Testis (tissue), 3 donors: ENCODE results near the gene LAX1. TPM values are rescaled to one million over a fixed set of nuclear protein-coding genes. Genes with fewer than 3 reads are reported as not detected.
A peak's percentile ranks its signal among the peaks of the same experiment; 100 is the strongest.

Experiments used
- DNase-seq: peaks from one replicate; pipeline ENCODE4 v3.0.0-alpha.2; 2019
- H3K27ac ChIP-seq, 2 donors: fragments of 200-600 bp; sonication (generic); one replicate each; pipeline ENCODE4 v1.5.1; 2019
- H3K27me3 ChIP-seq: fragments of 200-600 bp; sonication (generic); one replicate; pipeline ENCODE4 v1.5.1; 2019
- H3K36me3 ChIP-seq: fragments of 200-600 bp; sonication (generic); one replicate; pipeline ENCODE4 v1.5.1; 2017; ENCODE audit warnings: low read depth; ENCODE audit errors: missing control alignments
- H3K4me1 ChIP-seq: fragments of 200-600 bp; sonication (generic); one replicate; pipeline ENCODE4 v1.5.1; 2019
- H3K4me3 ChIP-seq, 2 donors: fragments of 200-600 bp; sonication (generic); one replicate each; pipeline ENCODE4 v1.5.1; 2017 to 2019
- H3K9me3 ChIP-seq: fragments of 200-600 bp; sonication (generic); one replicate; pipeline ENCODE4 v1.5.1; 2017
- CTCF ChIP-seq, 3 experiments: fragments of 450-650 bp in 2 of 3; fragments of 200-600 bp in 1 of 3; sonication (generic) in 1 of 3; IDR thresholded peaks; one replicate each; pipeline ENCODE4 v1.5.1; 2016 to 2019; ENCODE audit warnings: antibody characterized with exemption in 3 of 3, mild to moderate bottlenecking in 2 of 3, moderate library complexity in 1 of 3
- POLR2A ChIP-seq: fragments of 450-650 bp; IDR thresholded peaks from one replicate; pipeline ENCODE4 v1.6.1; 2017; ENCODE audit warnings: antibody characterized with exemption, mild to moderate bottlenecking, moderate library complexity
- WGBS, 2 donors: methylation state at CpG; one replicate each; pipeline ENCODE4 v1.1.5; 2018; 5-methylcytosine and 5-hydroxymethylcytosine counted together
- intact Hi-C: fragments of 100-400 bp; cut with DNase I; formaldehyde crosslinking; loops from one replicate; pipeline ENCODE4 v1.15.1; 2023; ENCODE audit warnings: low total_unique reads
- polyA plus RNA-seq: library from polyadenylated mRNA; stranded (reverse); fragments of 350-450 nt; fragmentation: Illumina TruSeq; extraction: RNeasy Lipid Tissue Mini Kit (QIAGEN cat#74804); gene quantifications from one replicate; pipeline ENCODE4 v1.2.3, GENCODE V29; 2014; ENCODE audit warnings: low read depth, low replicate concordance; ENCODE audit not compliant: insufficient read depth
- total RNA-seq, 2 donors: library from RNA; depleted of rRNA; stranded (reverse); fragments of >200 nt; gene quantifications; one replicate each; pipeline ENCODE4 v1.2.3, GENCODE V29; 2016

Gene LAX1
- total and polyA plus RNA-seq, 3 donors from 2014 or later, result 0.26 to 0.37 TPM; not detected in 1

GRCh38 chr1:203768256-203768655, 3.3 kb downstream of the LAX1 start:
- Histone ChIP-seq H3K4me3 (no peak overlapping the region), H3K27me3 (no peaks in the 10 kb centered on the region), H3K4me1 (no peaks in the 10 kb centered on the region), H3K9me3 (no peaks in the 10 kb centered on the region), H3K36me3 (no peaks in the 10 kb centered on the region), H3K27ac (no peak overlapping the region)
- WGBS, 2 donors, result 87% methylated on average over 6 of the region's 6 CpGs
- intact Hi-C loops, result no loop called here
- no peak for TF ChIP-seq POLR2A
- no peak for TF ChIP-seq CTCF (IDR thresholded peaks at IDR 0.05)
- no peak for DNase-seq

- TF ChIP-seq POLR2A (no peak), CTCF (IDR thresholded peaks at IDR 0.05) (no peak)
- intact Hi-C loops, result no loop called here
- no peaks in the 10 kb centered on the region for H3K36me3 ChIP-seq
- DNase-seq, result peak; percentile 48
- no peaks in the 10 kb centered on the region for H3K27me3 ChIP-seq
- no peak overlapping the region for H3K4me3 ChIP-seq
- no peaks in the 10 kb centered on the region for H3K4me1 ChIP-seq
- 48 to 62% methylated on average over 10 to 15 of the region's 15 CpGs for WGBS, 2 donors
- H3K9me3 ChIP-seq, result no peaks in the 10 kb centered on the region
- no peak overlapping the region for H3K27ac ChIP-seq
Observed at GRCh38 chr1:203769505-203770343, 4.7 kb downstream of the LAX1 start.

- no peak for TF ChIP-seq POLR2A
- H3K27me3 ChIP-seq, result no peaks in the 10 kb centered on the region
- H3K36me3 ChIP-seq, result no peaks in the 10 kb centered on the region
- intact Hi-C loops, result no loop called here
- H3K9me3 ChIP-seq, result no peaks in the 10 kb centered on the region
- H3K4me1 ChIP-seq, result no peaks in the 10 kb centered on the region
- no peak for DNase-seq
- H3K27ac ChIP-seq, result no peak overlapping the region
- H3K4me3 ChIP-seq, result no peak overlapping the region
- 62 to 78% methylated on average over 7 of the region's 7 CpGs for WGBS, 2 donors
Observed at GRCh38 chr1:203771901-203772301, 6.9 kb downstream of the LAX1 start.

GRCh38 chr1:203772836-203773235, 7.9 kb downstream of the LAX1 start:
- WGBS, 2 donors, result 100% methylated on average over 1 of the region's 1 CpG

GRCh38 chr1:203776636-203777035, 11.7 kb downstream of the LAX1 start:
- no peaks in the 10 kb centered on the region for H3K27me3 ChIP-seq
- intact Hi-C loops, result no loop called here
- no peaks in the 10 kb centered on the region for H3K36me3 ChIP-seq
- TF ChIP-seq CTCF (IDR thresholded peaks at IDR 0.05), result no peak
- TF ChIP-seq POLR2A, result no peak
- no peaks in the 10 kb centered on the region for H3K9me3 ChIP-seq
- DNase-seq, result peak; percentile 29
- H3K27ac ChIP-seq, result no peak overlapping the region
- no peak overlapping the region for H3K4me3 ChIP-seq
- WGBS, 2 donors, result 66 to 71% methylated on average over 4 of the region's 4 CpGs
- H3K4me1 ChIP-seq, result no peaks in the 10 kb centered on the region

More at GRCh38 chr1:203772836-203773235, 7.9 kb downstream of the LAX1 start:
- no peaks in the 10 kb centered on the region for H3K4me1 ChIP-seq
- intact Hi-C loops, result no loop called here
- no peak overlapping the region for H3K4me3 ChIP-seq
- no peaks in the 10 kb centered on the region for H3K9me3 ChIP-seq
- no peak for DNase-seq
- no peak for TF ChIP-seq CTCF (IDR thresholded peaks at IDR 0.05)
- TF ChIP-seq POLR2A, result no peak
- H3K27me3 ChIP-seq, result no peaks in the 10 kb centered on the region
- no peaks in the 10 kb centered on the region for H3K36me3 ChIP-seq
- H3K27ac ChIP-seq, result no peak overlapping the region
